Left ventricle myocardium inferior (tissue), 1 donor: ENCODE measurements around the gene LRRC7. TPM values are rescaled to one million over a fixed set of nuclear protein-coding genes. Genes with fewer than 3 reads are reported as not detected.

Experiments used
- DNase-seq: peaks from one replicate; pipeline ENCODE4 v3.0.0-alpha.2; 2020
- H3K27ac ChIP-seq: fragments of 200-600 bp; replicated peaks from 2 replicates; pipeline ENCODE4 v1.8.0; 2021
- H3K27me3 ChIP-seq: fragments of 200-600 bp; 2 replicates; pipeline ENCODE4 v1.8.0; 2021; ENCODE audit warnings: low read depth
- H3K36me3 ChIP-seq: fragments of 200-600 bp; 2 replicates; pipeline ENCODE4 v1.8.0; 2021
- H3K4me1 ChIP-seq: fragments of 200-600 bp; 2 replicates; pipeline ENCODE4 v1.8.0; 2021
- H3K4me3 ChIP-seq: fragments of 200-600 bp; 2 replicates; pipeline ENCODE4 v1.8.0; 2021; ENCODE audit warnings: mild to moderate bottlenecking, moderate library complexity
- H3K9me3 ChIP-seq: fragments of 200-600 bp; replicated peaks from 2 replicates; pipeline ENCODE4 v1.8.0; 2021
- CTCF ChIP-seq: fragments of 200-600 bp; IDR thresholded peaks from 2 replicates; pipeline ENCODE4 v1.8.0; 2021; ENCODE audit warnings: antibody characterized with exemption, mild to moderate bottlenecking, borderline replicate concordance
- intact Hi-C: fragments of 100-400 bp; cut with micrococcal nuclease; formaldehyde crosslinking; loops from one replicate; pipeline ENCODE4 v1.11.0; 2022
- total RNA-seq: library from RNA; stranded (reverse); fragmentation: NEBNext Ultra II Directional; extraction: Animal tissue kit (Norgen Biotek cat#: 25700); gene quantifications from one replicate; pipeline ENCODE4 v1.2.1, GENCODE V29; 2021
- donor health status: DM: no; HTN: yes; CAD: no; lungs with severe emphysema.

LRRC7 gene
- total RNA-seq, 1 donor from 2014 or later, result 0.44 TPM

GRCh38 chr1:69833536-69833935 is 265.8 kb downstream of the LRRC7 start:
- Histone ChIP-seq H3K27ac (no peak overlapping the region), H3K4me3 (no peak overlapping the region), H3K27me3 (no peaks in the 10 kb centered on the region), H3K36me3 (no peaks in the 10 kb centered on the region), H3K9me3 (no peaks in the 10 kb centered on the region), H3K4me1 (no peaks in the 10 kb centered on the region)
- intact Hi-C loops, result no loop called here
- no peak for TF ChIP-seq CTCF
- no peak for DNase-seq

DNA sequence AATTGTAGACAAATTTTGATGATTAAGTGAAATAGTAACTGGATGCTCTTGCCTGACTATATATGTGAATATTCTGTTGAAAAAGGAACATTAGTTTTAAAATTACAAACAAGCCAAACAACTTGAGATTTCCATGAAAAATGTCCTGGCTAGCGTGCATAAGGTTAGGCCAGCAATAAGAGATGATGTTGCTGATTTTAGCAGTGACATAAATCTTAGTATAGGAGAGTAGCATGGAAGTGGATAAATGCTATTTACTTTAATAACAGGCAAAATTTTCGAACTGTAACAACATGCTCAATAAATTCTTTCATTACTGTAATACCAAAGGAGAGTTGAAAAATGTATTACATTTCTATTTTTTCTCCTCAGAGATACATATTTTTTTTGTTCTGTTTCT is 266.6 kb downstream of the LRRC7 start:
- intact Hi-C loops, result no loop called here
- no peaks in the 10 kb centered on the region for H3K27me3 ChIP-seq

DNA sequence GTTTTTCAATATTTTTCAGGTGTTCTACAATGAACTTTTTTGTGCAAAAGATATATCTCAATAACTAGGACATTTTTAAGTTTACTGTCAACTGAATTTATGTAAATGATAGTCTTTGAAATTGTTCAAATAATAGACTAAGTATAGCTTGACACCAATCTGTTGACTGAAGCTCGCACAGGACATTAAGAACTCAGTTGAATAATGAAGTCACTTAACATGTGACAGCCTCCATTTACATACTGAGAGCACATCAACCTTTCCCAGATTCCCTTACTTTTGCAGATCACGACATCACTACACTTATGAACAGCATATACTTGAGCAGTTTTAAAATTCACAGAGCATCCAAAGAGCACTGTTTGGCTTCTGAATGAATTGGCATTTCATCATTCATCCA is 268.2 kb downstream of the LRRC7 start:
- no peak overlapping the region for H3K4me3 ChIP-seq
- no peak overlapping the region for H3K27ac ChIP-seq
- no peaks in the 10 kb centered on the region for H3K4me1 ChIP-seq
- no peak for DNase-seq
- H3K36me3 ChIP-seq, result no peaks in the 10 kb centered on the region
- H3K27me3 ChIP-seq, result no peaks in the 10 kb centered on the region
- no peaks in the 10 kb centered on the region for H3K9me3 ChIP-seq
- TF ChIP-seq CTCF, result no peak
- intact Hi-C loops, result no loop called here

More for the DNA sequence above, 266.6 kb downstream of the LRRC7 start:
- Histone ChIP-seq H3K4me3 (no peak overlapping the region), H3K36me3 (no peaks in the 10 kb centered on the region), H3K9me3 (no peaks in the 10 kb centered on the region), H3K27ac (no peak overlapping the region), H3K4me1 (no peaks in the 10 kb centered on the region)
- no peak for TF ChIP-seq CTCF
- no peak for DNase-seq

DNA sequence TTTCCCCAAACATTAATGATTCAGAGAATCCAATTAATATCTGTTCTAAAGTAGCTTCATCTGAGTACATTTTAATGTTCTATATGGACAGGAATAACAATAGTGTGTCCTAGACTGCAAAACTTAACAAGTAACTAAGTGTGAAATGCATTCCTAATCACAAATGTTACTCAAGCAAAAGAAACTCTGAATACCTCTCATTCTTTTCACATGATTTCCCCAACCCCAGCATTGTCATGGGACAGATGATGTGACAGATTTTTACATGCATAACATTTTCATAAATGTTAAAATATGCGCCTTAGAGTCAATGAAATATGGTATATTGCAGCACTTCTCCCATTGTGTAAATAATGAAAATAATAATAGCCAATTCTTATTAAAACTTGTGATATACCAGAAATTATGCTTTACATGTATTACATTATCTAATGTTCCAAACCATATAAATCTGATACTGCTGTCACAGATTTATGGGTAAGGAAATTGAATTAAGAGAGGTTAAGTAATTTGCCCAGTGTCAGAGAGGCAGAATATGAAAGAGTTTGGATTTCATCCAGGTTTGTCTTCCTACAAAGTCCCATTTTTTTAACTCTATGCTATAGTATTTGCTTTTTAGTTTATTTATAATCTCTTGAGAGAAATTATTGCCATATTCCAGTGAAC is 269.4 kb downstream of the LRRC7 start:
- DNase-seq, result no peak
- intact Hi-C loops, result no loop called here
- Histone ChIP-seq H3K9me3 (no peaks in the 10 kb centered on the region), H3K4me3 (no peak overlapping the region), H3K27me3 (no peaks in the 10 kb centered on the region), H3K36me3 (no peaks in the 10 kb centered on the region), H3K27ac (no peak overlapping the region), H3K4me1 (no peaks in the 10 kb centered on the region)
- no peak for TF ChIP-seq CTCF

- no peaks in the 10 kb centered on the region for H3K36me3 ChIP-seq
- H3K4me1 ChIP-seq, result no peaks in the 10 kb centered on the region
- no peak for TF ChIP-seq CTCF
- no peaks in the 10 kb centered on the region for H3K9me3 ChIP-seq
- no peak overlapping the region for H3K27ac ChIP-seq
- H3K27me3 ChIP-seq, result no peaks in the 10 kb centered on the region
- no peak overlapping the region for H3K4me3 ChIP-seq
- DNase-seq, result no peak
- intact Hi-C loops, result no loop called here
Observed at GRCh38 chr1:69842326-69842725, 274.6 kb downstream of the LRRC7 start.
